HCT116 (cell line): ENCODE results near the gene FAM174A. TPM values are rescaled to one million over a fixed set of nuclear protein-coding genes. Genes with fewer than 3 reads are reported as not detected.

Source experiments
- ATAC-seq: fragments of 200-7000 bp; cut with Tn5 transposase; 2 replicates; pipeline ENCODE4 v1.9.1; 2020; ENCODE audit warnings: mild to moderate bottlenecking, moderate library complexity
- BruUV-seq: library from RNA; stranded (reverse); fragments of 400-500 nt; replicated peaks from 2 replicates; lab custom pipeline; 2021; lab: Mats Ljungman, UMichigan
- CTCF ChIA-PET: fragments of 300-600 bp; sonication (Branson Sonifier 250); formaldehyde crosslinking; loops from one replicate; lab custom pipeline; 2021; ENCODE audit warnings: antibody characterized with exemption; lab: Charles Lee
- POLR2A ChIA-PET: fragments of 300-600, 350-600 bp; sonication (Branson Sonifier 250); formaldehyde crosslinking; loops from one replicate; lab custom pipeline; 2021; ENCODE audit warnings: antibody characterized with exemption; lab: Charles Lee
- RAD21 ChIA-PET, 2 experiments: fragments of 300-600 bp; sonication (Branson Sonifier 250); formaldehyde crosslinking; loops; one replicate each; lab custom pipeline; 2023; ENCODE audit warnings: low total read pairs in 2 of 2; ENCODE audit not compliant: uncharacterized antibody in 2 of 2, unreplicated experiment in 2 of 2, low non-redundant PET in 1 of 2; lab: Charles Lee
- DNase-seq: peaks from one replicate; pipeline ENCODE4 v3.0.0-alpha.2; 2010; ENCODE audit warnings: low read depth, low spot score
- H2AFZ ChIP-seq: fragments of 200-600 bp; shearing (Covaris generic), sonication (generic); 2 replicates; pipeline ENCODE4 v1.6.1; 2017; ENCODE audit warnings: low read depth, mixed run types, mixed read lengths, antibody characterized with exemption, low read length; ENCODE audit not compliant: poor library complexity, severe bottlenecking
- H3K27ac ChIP-seq: 2 replicates; pipeline ENCODE4 v1.5.1; 2012; ENCODE audit warnings: low read depth, low read length
- H3K27me3 ChIP-seq: fragments of 200-600 bp; sonication (generic); 2 replicates; pipeline ENCODE4 v1.6.1; 2016; ENCODE audit warnings: mixed run types, low read length, mixed read lengths; ENCODE audit not compliant: insufficient read depth
- H3K36me3 ChIP-seq, 2 experiments: fragments of 200-500 bp in 1 of 2; fragments of 200-600 bp in 1 of 2; sonication (Bioruptor generic) in 1 of 2; sonication (generic) in 1 of 2; 2 replicates each; pipeline versions ENCODE4 v1.5.1 to v1.6.1; 2014 to 2016; ENCODE audit warnings: low read length in 2 of 2, inconsistent platforms in 1 of 2, mixed read lengths in 1 of 2, mixed run types in 1 of 2; ENCODE audit not compliant: insufficient read depth in 2 of 2, control insufficient read depth in 1 of 2
- H3K4me1 ChIP-seq, 2 experiments: fragments of 200-600 bp in 1 of 2; sonication (generic) in 1 of 2; 2 replicates each; pipeline versions ENCODE4 v1.5.1 to v1.6.1; 2012 to 2017; ENCODE audit warnings: low read length in 2 of 2, inconsistent platforms in 1 of 2, mild to moderate bottlenecking in 1 of 2, mixed read lengths in 1 of 2, mixed run types in 1 of 2, moderate library complexity in 1 of 2; ENCODE audit not compliant: insufficient read depth in 2 of 2, control insufficient read depth in 1 of 2
- H3K4me2 ChIP-seq: fragments of 200-600 bp; sonication (generic); 2 replicates; pipeline ENCODE4 v1.6.1; 2017; ENCODE audit warnings: mixed run types, low read length, mixed read lengths
- H3K4me3 ChIP-seq, 2 experiments: fragments of 200-600 bp in 1 of 2; sonication (generic) in 1 of 2; replicated peaks in 1 of 2; 2 replicates each; pipeline ENCODE4 v1.5.1; 2011 to 2016; ENCODE audit warnings: low read length in 2 of 2, control low read depth in 1 of 2, low read depth in 1 of 2, mild to moderate bottlenecking in 1 of 2, mixed read lengths in 1 of 2, mixed run types in 1 of 2
- H3K79me2 ChIP-seq: fragments of 200-600 bp; sonication (generic); 2 replicates; pipeline ENCODE4 v1.6.1; 2017; ENCODE audit warnings: mild to moderate bottlenecking, mixed run types, low read length, moderate library complexity, mixed read lengths; ENCODE audit not compliant: insufficient read depth
- H3K9ac ChIP-seq: fragments of 200-600 bp; sonication (generic); 2 replicates; pipeline ENCODE4 v1.6.1; 2016; ENCODE audit warnings: low read length, mixed read lengths
- H3K9me2 ChIP-seq: fragments of 200-600 bp; sonication (generic), shearing (Covaris generic); 2 replicates; pipeline ENCODE4 v1.6.1; 2017; ENCODE audit warnings: mixed run types, mild to moderate bottlenecking, moderate library complexity; ENCODE audit not compliant: insufficient read depth
- H3K9me3 ChIP-seq, 2 experiments: fragments of 200-500 bp in 1 of 2; fragments of 200-600 bp in 1 of 2; sonication (Bioruptor generic) in 1 of 2; sonication (generic) in 1 of 2; 2 replicates each; pipeline ENCODE4 v1.6.1; 2014 to 2017; ENCODE audit warnings: low read length in 2 of 2, mixed read lengths in 2 of 2, inconsistent platforms in 1 of 2, low read depth in 1 of 2, mild to moderate bottlenecking in 1 of 2, mixed run types in 1 of 2, moderate library complexity in 1 of 2; ENCODE audit not compliant: control insufficient read depth in 1 of 2, insufficient read depth in 1 of 2
- H4K20me1 ChIP-seq: fragments of 200-600 bp; sonication (generic), shearing (Covaris generic); 2 replicates; pipeline ENCODE4 v1.6.1; 2017; ENCODE audit warnings: mixed run types, mild to moderate bottlenecking, moderate library complexity; ENCODE audit not compliant: insufficient read depth
- CBX3 ChIP-seq: IDR thresholded peaks from 2 replicates; pipeline ENCODE4 v1.6.1; 2012; ENCODE audit warnings: low read depth
- CEBPB ChIP-seq: IDR thresholded peaks from 2 replicates; pipeline ENCODE4 v1.6.1; 2012; ENCODE audit warnings: low read depth
- ELF1 ChIP-seq: IDR thresholded peaks from 2 replicates; pipeline ENCODE4 v1.6.1; 2012; ENCODE audit warnings: low read depth, borderline replicate concordance
- EZH2 ChIP-seq: fragments of 200-600 bp; sonication (generic); IDR thresholded peaks from 2 replicates; pipeline ENCODE4 v1.6.1; 2017; ENCODE audit warnings: antibody characterized with exemption, mixed run types
- EZH2phosphoT487 ChIP-seq: fragments of 200-600 bp; IDR thresholded peaks from 2 replicates; pipeline ENCODE4 v1.6.1; 2018; ENCODE audit warnings: antibody characterized with exemption, borderline replicate concordance
- POLR2A ChIP-seq: IDR thresholded peaks from 2 replicates; pipeline ENCODE4 v1.7.0; 2011; ENCODE audit warnings: borderline replicate concordance; ENCODE audit not compliant: insufficient read depth, insufficient read length; ENCODE audit errors: extremely low read depth
- SIN3A ChIP-seq: IDR thresholded peaks from 2 replicates; pipeline ENCODE4 v1.6.1; 2012; ENCODE audit warnings: low read depth
- SRF ChIP-seq: IDR thresholded peaks from 2 replicates; pipeline ENCODE4 v1.6.1; 2012; ENCODE audit warnings: low read depth
- YY1 ChIP-seq: IDR thresholded peaks from 2 replicates; pipeline ENCODE4 v1.6.1; 2011; ENCODE audit warnings: low read length, low read depth, moderate library complexity, mild to moderate bottlenecking; ENCODE audit not compliant: insufficient replicate concordance; ENCODE audit errors: extremely low read depth
- ZBTB33 ChIP-seq: IDR thresholded peaks from 2 replicates; pipeline ENCODE4 v1.6.1; 2011; ENCODE audit warnings: mild to moderate bottlenecking, low read length, moderate library complexity; ENCODE audit not compliant: insufficient replicate concordance; ENCODE audit errors: extremely low read depth
- ZNF274 ChIP-seq: fragments of 200-500 bp; sonication (Bioruptor generic); IDR thresholded peaks from 2 replicates; pipeline ENCODE4 v1.6.1; 2014; ENCODE audit warnings: mild to moderate bottlenecking, low read depth, low read length, inconsistent platforms
- intact Hi-C: fragments of 100-400 bp; cut with micrococcal nuclease; formaldehyde crosslinking; loops from 2 replicates; pipeline ENCODE4 v1.10.0; 2022
- total RNA-seq: library from RNA; stranded (reverse); gene quantifications from one replicate; pipeline ENCODE4 v1.2.1, GENCODE V29; 2021; ENCODE audit not compliant: unreplicated experiment

Gene FAM174A
- total RNA-seq, 1 experiment from 2014 or later = 8.6 TPM

- CTCF ChIA-PET = no interaction called here
- TF ChIP-seq SIN3A (no peak), POLR2A (no peak)
- TF ChIP-seq, all 23 proteins: peak for 0
- Histone ChIP-seq H3K4me3 (no peak overlapping the region), H3K4me2 (no peak overlapping the region), H2AFZ (no peak overlapping the region), H3K9me2 (no peaks in the 10 kb centered on the region), H3K9ac (no peak overlapping the region), H3K27ac (no peak overlapping the region), H3K79me2 (no peaks in the 10 kb centered on the region), H4K20me1 (no peaks in the 10 kb centered on the region), H3K9me3 (no peaks in the 10 kb centered on the region), H3K27me3 (no peaks in the 10 kb centered on the region), H3K4me1 (no peaks in the 10 kb centered on the region), H3K36me3 (no peaks in the 10 kb centered on the region)
- no TSS peak for BruUV-seq
- ChIA-PET POLR2A (no interaction called here), RAD21 (no interaction called here)
- intact Hi-C loops = no loop called here
- DNase-seq = no peak
- ATAC-seq = no peak
Observed at GRCh38 chr5:100615362-100615761, 80.2 kb downstream of the FAM174A start.

GRCh38 chr5:100616291-100616690 is 81.1 kb downstream of the FAM174A start:
- CTCF ChIA-PET = no interaction called here
- Histone ChIP-seq H3K27ac (no peak overlapping the region), H4K20me1 (no peaks in the 10 kb centered on the region), H3K9me3 (no peaks in the 10 kb centered on the region), H3K9ac (no peak overlapping the region), H3K4me3 (no peak overlapping the region), H3K4me2 (no peak overlapping the region), H3K79me2 (no peaks in the 10 kb centered on the region)
- no peak for ATAC-seq
- no peak for TF ChIP-seq ELF1
- TF ChIP-seq ZNF274 = no peak
- no peak for TF ChIP-seq YY1
- TF ChIP-seq SRF = no peak
- no peak for TF ChIP-seq CEBPB
- TF ChIP-seq EZH2 = no peak
- TF ChIP-seq CBX3 = no peak
- TF ChIP-seq EZH2phosphoT487 = no peak
- TF ChIP-seq ZBTB33 = no peak
- TF ChIP-seq, all 23 proteins: peak for 0
- ChIA-PET POLR2A (no interaction called here), RAD21 (no interaction called here)
- intact Hi-C loops = no loop called here
- H2AFZ ChIP-seq = no peak overlapping the region
- no peaks in the 10 kb centered on the region for H3K4me1 ChIP-seq
- no peaks in the 10 kb centered on the region for H3K9me2 ChIP-seq
- no peaks in the 10 kb centered on the region for H3K27me3 ChIP-seq
- no peaks in the 10 kb centered on the region for H3K36me3 ChIP-seq
- no peak for DNase-seq
- no TSS peak for BruUV-seq
